Endothelial cell of umbilical vein (primary cell): Measurements from ENCODE around the gene BTN2A1. TPM values are rescaled to one million over a fixed set of nuclear protein-coding genes. Genes with fewer than 3 reads are reported as not detected.

ENCODE experiments used
- BruUV-seq: library from RNA; stranded (reverse); fragments of 400-500 nt; replicated peaks from 2 replicates; lab custom pipeline; 2021; lab: Mats Ljungman, UMichigan
- CTCF ChIA-PET: fragments of 300-600, 350-600 bp; sonication (Branson Sonifier 250); formaldehyde crosslinking; loops from one replicate; lab custom pipeline; 2021; ENCODE audit warnings: antibody characterized with exemption, inconsistent platforms; lab: Charles Lee
- POLR2A ChIA-PET: fragments of 300-600, 350-600 bp; sonication (Branson Sonifier 250); formaldehyde crosslinking; loops from one replicate; lab custom pipeline; 2021; ENCODE audit warnings: antibody characterized with exemption, inconsistent platforms; lab: Charles Lee
- DNase-seq: peaks from one replicate; pipeline ENCODE4 v3.0.0-alpha.2; 2011; ENCODE audit warnings: low read depth, low spot score
- FAIRE-seq: peaks from 2 replicates; lab custom pipeline; 2011; peaks lifted over from hg19 to GRCh38; lab: Jason Lieb, UNC
- H2AFZ ChIP-seq: 2 replicates; pipeline ENCODE4 v1.6.0; 2012; ENCODE audit warnings: low read depth, low read length, control low read depth, inconsistent platforms
- H3K27ac ChIP-seq: 2 replicates; pipeline ENCODE4 v1.5.1; 2011; ENCODE audit warnings: low read depth, mild to moderate bottlenecking, control low read depth, low read length, moderate library complexity; ENCODE audit not compliant: insufficient read depth
- H3K27me3 ChIP-seq, 2 experiments: 2 replicates each; pipeline versions ENCODE4 v1.6.0 to v1.6.1; 2011; ENCODE audit warnings: low read length in 2 of 2, mixed read lengths in 1 of 2; ENCODE audit not compliant: control insufficient read depth in 2 of 2, insufficient read depth in 2 of 2
- H3K36me3 ChIP-seq, 2 experiments: 2 replicates in 1 of 2; 3 replicates in 1 of 2; pipeline ENCODE4 v1.5.1; 2011; ENCODE audit warnings: low read length in 2 of 2, mild to moderate bottlenecking in 1 of 2, moderate library complexity in 1 of 2; ENCODE audit not compliant: control insufficient read depth in 2 of 2, insufficient read depth in 2 of 2; ENCODE audit errors: extremely low read depth in 1 of 2
- H3K4me1 ChIP-seq: 3 replicates; pipeline ENCODE4 v1.5.1; 2011; ENCODE audit warnings: mild to moderate bottlenecking, low read length; ENCODE audit not compliant: control insufficient read depth, insufficient read depth; ENCODE audit errors: extremely low read depth
- H3K4me2 ChIP-seq: 2 replicates; pipeline ENCODE4 v1.6.1; 2011; ENCODE audit warnings: low read length, control low read depth, mixed read lengths; ENCODE audit not compliant: insufficient read depth
- H3K4me3 ChIP-seq, 3 experiments: fragments of 200-600 bp in 1 of 3; sonication (generic), shearing (Covaris generic) in 1 of 3; replicated peaks in 1 of 3; 2 replicates each; pipeline ENCODE4 v1.5.1; 2011 to 2016; ENCODE audit warnings: control low read depth in 3 of 3, low read length in 3 of 3, mild to moderate bottlenecking in 2 of 3, inconsistent platforms in 1 of 3, low read depth in 1 of 3, moderate library complexity in 1 of 3; ENCODE audit not compliant: insufficient read depth in 1 of 3
- H3K79me2 ChIP-seq: 2 replicates; pipeline ENCODE4 v1.6.0; 2012; ENCODE audit warnings: low read length, inconsistent platforms; ENCODE audit not compliant: control insufficient read depth, insufficient read depth
- H3K9ac ChIP-seq: replicated peaks from 2 replicates; pipeline ENCODE3; 2011; ENCODE audit warnings: low read length, control low read depth; ENCODE audit not compliant: insufficient read depth; ENCODE audit errors: extremely low read depth
- H3K9me1 ChIP-seq: replicated peaks from 3 replicates; pipeline ENCODE4 v1.6.0; 2011; ENCODE audit warnings: mild to moderate bottlenecking, low read length; ENCODE audit not compliant: control insufficient read depth, insufficient read depth; ENCODE audit errors: extremely low read depth
- H3K9me3 ChIP-seq: replicated peaks from 2 replicates; pipeline ENCODE4 v1.5.1; 2012; ENCODE audit warnings: low read length, inconsistent platforms; ENCODE audit not compliant: control insufficient read depth, insufficient read depth
- H4K20me1 ChIP-seq: replicated peaks from 2 replicates; pipeline ENCODE3; 2011; ENCODE audit warnings: mild to moderate bottlenecking, low read length; ENCODE audit not compliant: control insufficient read depth, insufficient read depth; ENCODE audit errors: extremely low read depth
- EZH2 ChIP-seq: IDR thresholded peaks from 2 replicates; pipeline ENCODE4 v1.6.1; 2012; ENCODE audit warnings: borderline replicate concordance, low read depth, mild to moderate bottlenecking, moderate library complexity, low read length, inconsistent platforms; ENCODE audit not compliant: severe bottlenecking
- FOS ChIP-seq: IDR thresholded peaks from 2 replicates; pipeline ENCODE4 v1.6.1; 2011; ENCODE audit warnings: mild to moderate bottlenecking, low read length, moderate library complexity, borderline replicate concordance; ENCODE audit not compliant: insufficient read depth
- GATA2 ChIP-seq: IDR thresholded peaks from 2 replicates; pipeline ENCODE4 v1.7.0; 2011; ENCODE audit warnings: low read depth, mild to moderate bottlenecking, moderate library complexity, mixed read lengths, low read length; ENCODE audit not compliant: insufficient read length, insufficient read depth
- JUN ChIP-seq: IDR thresholded peaks from 2 replicates; pipeline ENCODE4 v1.6.1; 2011; ENCODE audit warnings: borderline replicate concordance, low read depth; ENCODE audit not compliant: insufficient read length, insufficient read depth
- MYC ChIP-seq: IDR thresholded peaks from one replicate; pipeline ENCODE4 v1.6.1; 2011; ENCODE audit warnings: mild to moderate bottlenecking, low read depth, low read length
- POLR2A ChIP-seq: IDR thresholded peaks from 2 replicates; pipeline ENCODE4 v1.6.1; 2012; ENCODE audit warnings: low read depth, mild to moderate bottlenecking, control low read depth, low read length
- POLR2AphosphoS5 ChIP-seq: IDR thresholded peaks from 2 replicates; pipeline ENCODE4 v1.6.1; 2012; ENCODE audit warnings: low read depth, mild to moderate bottlenecking, control low read depth, low read length, moderate library complexity; ENCODE audit not compliant: insufficient read depth
- dilution Hi-C: fragments of 300-500 bp; cut with MboI; formaldehyde crosslinking; loops from one replicate; pipeline ENCODE4 v1.15.0; 2019; ENCODE audit warnings: low sequenced_read_pairs; ENCODE audit not compliant: extremely low pct_ligation_motif_present
- intact Hi-C: fragments of 100-400 bp; cut with micrococcal nuclease; formaldehyde crosslinking; loops from one replicate; pipeline ENCODE4 v1.10.0; 2022
- polyA plus RNA-seq, 4 experiments: library from polyadenylated mRNA; depleted of rRNA in 3 of 4; stranded (reverse) in 3 of 4; unstranded in 1 of 4; fragments of >200 nt; gene quantifications; 2 replicates each; pipeline versions ENCODE4 v1.2.1 to v1.2.3, GENCODE V29; 2011 to 2012; ENCODE audit warnings: missing spikeins in 1 of 4
- total RNA-seq: library from RNA; stranded (reverse); gene quantifications from 2 replicates; pipeline ENCODE4 v1.2.3, GENCODE V29; 2021
- TF ChIP-seq, protein P1 (sequence below), 2 donors: IDR thresholded peaks; 1 replicate in 1 of 2; 2 replicates in 1 of 2; pipeline ENCODE4 v1.5.1; 2011; ENCODE audit warnings: low read length in 2 of 2, mild to moderate bottlenecking in 2 of 2, moderate library complexity in 2 of 2, control low read depth in 1 of 2, inconsistent platforms in 1 of 2, low read depth in 1 of 2; ENCODE audit not compliant: insufficient read depth in 1 of 2; ENCODE audit errors: extremely low read depth in 1 of 2
- TF ChIP-seq, protein P2 (sequence below): IDR thresholded peaks from 2 replicates; pipeline ENCODE4 v1.6.1; 2011; ENCODE audit not compliant: insufficient read depth, insufficient read length

BTN2A1 gene
- total and polyA plus RNA-seq, 2 donors (not counting 3 experiments of a cell fraction or from before 2014, with no cell fraction given) = 25.1 to 31.9 TPM

DNA sequence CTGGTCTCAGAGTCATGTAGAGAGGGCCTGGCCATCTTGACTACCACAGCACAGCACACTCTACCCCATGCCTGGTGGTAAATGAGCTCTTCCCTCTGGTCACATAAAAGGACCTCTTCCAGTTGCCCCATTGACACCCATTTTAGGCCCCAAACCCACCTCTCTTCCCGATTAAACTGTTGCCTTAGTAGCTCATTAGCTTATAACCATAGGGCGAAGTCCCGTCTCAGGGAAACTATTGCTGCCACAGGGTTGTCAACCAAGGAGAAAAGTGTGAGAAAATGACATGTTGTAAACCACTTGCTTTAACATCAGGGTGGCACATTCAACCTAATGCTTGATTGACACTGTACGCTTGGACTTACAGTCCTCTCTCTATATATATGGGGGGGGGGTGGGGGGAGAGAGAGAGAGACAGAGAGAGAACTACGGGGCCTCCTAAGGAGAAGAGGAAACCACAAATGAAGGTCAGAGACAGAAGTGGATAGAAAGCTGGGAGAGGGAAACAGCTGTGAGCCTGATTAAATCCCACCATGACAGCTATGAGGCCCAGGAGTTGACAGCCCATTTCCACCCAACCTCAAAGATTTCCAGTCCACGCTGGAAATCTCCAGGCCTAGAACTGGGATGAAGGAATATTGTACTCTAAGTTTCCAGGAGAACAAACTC is 27.5 kb downstream of the BTN2A1 start:
- Histone ChIP-seq H3K36me3 (no peaks in the 10 kb centered on the region), H3K9me3 (no peaks in the 10 kb centered on the region), H3K4me1 (no peaks in the 10 kb centered on the region), H3K79me2 (no peaks in the 10 kb centered on the region), H3K9me1 (no peaks in the 10 kb centered on the region), H3K27ac (no peak overlapping the region), H4K20me1 (no peaks in the 10 kb centered on the region), H2AFZ (no peak overlapping the region), H3K9ac (no peak overlapping the region), H3K4me2 (no peak overlapping the region), H3K27me3 (peaks cover 3 to 22% of the 10 kb centered on the region in 2 experiments), H3K4me3 (no peak overlapping the region)
- ChIA-PET POLR2A (interaction anchor here (0.7 kb wide), 1 partner anchor 8 kb away, joined by 6 read pairs; no protein-coding TSS in a partner anchor), CTCF (interaction anchor here (0.7 to 1.5 kb wide), 3 partner anchors 10 to 993 kb away, joined by 3 to 6 read pairs (median 4); no protein-coding TSS in a partner anchor)
- DNase-seq (no peak), FAIRE-seq (no peak)
- intact Hi-C loops (no loop called here), dilution Hi-C loops (no loop called here)
- no TSS peak for BruUV-seq
- no peak for TF ChIP-seq GATA2
- TF ChIP-seq MYC = no peak
- no peak for TF ChIP-seq POLR2A
- no peak for TF ChIP-seq FOS
- TF ChIP-seq, protein P1, sequence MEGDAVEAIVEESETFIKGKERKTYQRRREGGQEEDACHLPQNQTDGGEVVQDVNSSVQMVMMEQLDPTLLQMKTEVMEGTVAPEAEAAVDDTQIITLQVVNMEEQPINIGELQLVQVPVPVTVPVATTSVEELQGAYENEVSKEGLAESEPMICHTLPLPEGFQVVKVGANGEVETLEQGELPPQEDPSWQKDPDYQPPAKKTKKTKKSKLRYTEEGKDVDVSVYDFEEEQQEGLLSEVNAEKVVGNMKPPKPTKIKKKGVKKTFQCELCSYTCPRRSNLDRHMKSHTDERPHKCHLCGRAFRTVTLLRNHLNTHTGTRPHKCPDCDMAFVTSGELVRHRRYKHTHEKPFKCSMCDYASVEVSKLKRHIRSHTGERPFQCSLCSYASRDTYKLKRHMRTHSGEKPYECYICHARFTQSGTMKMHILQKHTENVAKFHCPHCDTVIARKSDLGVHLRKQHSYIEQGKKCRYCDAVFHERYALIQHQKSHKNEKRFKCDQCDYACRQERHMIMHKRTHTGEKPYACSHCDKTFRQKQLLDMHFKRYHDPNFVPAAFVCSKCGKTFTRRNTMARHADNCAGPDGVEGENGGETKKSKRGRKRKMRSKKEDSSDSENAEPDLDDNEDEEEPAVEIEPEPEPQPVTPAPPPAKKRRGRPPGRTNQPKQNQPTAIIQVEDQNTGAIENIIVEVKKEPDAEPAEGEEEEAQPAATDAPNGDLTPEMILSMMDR (IDR thresholded peaks at IDR 0.05; ENCODE audit: extremely low read depth in 1 of 2, insufficient read depth in 1 of 2, low read depth in 1 of 2, low read length in 2 of 2) = no peak
- no peak for TF ChIP-seq POLR2AphosphoS5
- TF ChIP-seq EZH2 = no peak
- no peak for TF ChIP-seq JUN
- TF ChIP-seq, protein P2, sequence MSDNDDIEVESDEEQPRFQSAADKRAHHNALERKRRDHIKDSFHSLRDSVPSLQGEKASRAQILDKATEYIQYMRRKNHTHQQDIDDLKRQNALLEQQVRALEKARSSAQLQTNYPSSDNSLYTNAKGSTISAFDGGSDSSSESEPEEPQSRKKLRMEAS = no peak
